Keratinocyte (primary cell): ENCODE measurements around the gene KRTAP5-7. TPM values are rescaled to one million over a fixed set of nuclear protein-coding genes. Genes with fewer than 3 reads are reported as not detected.

Source experiments
- DNase-seq: peaks from one replicate; pipeline ENCODE4 v3.0.0-alpha.2; 2011; ENCODE audit warnings: low read depth, missing footprints, low spot score
- FAIRE-seq: peaks from 2 replicates; lab custom pipeline; 2011; peaks lifted over from hg19 to GRCh38; lab: Jason Lieb, UNC
- H2AFZ ChIP-seq: 2 replicates; pipeline ENCODE4 v1.6.0; 2012; ENCODE audit warnings: low read length, control low read depth, inconsistent platforms; ENCODE audit not compliant: control insufficient read depth
- H3K27ac ChIP-seq: 2 replicates; pipeline ENCODE4 v1.5.1; 2011; ENCODE audit warnings: low read length; ENCODE audit not compliant: control insufficient read depth, insufficient read depth
- H3K27me3 ChIP-seq: 3 replicates; pipeline ENCODE4 v1.6.0; 2011; ENCODE audit warnings: low read length; ENCODE audit not compliant: control insufficient read depth, insufficient read depth; ENCODE audit errors: extremely low read depth
- H3K36me3 ChIP-seq, 2 experiments: 2 replicates in 1 of 2; 3 replicates in 1 of 2; pipeline ENCODE4 v1.5.1; 2011; ENCODE audit warnings: low read length in 2 of 2, mild to moderate bottlenecking in 1 of 2; ENCODE audit not compliant: control insufficient read depth in 2 of 2, insufficient read depth in 2 of 2; ENCODE audit errors: extremely low read depth in 1 of 2
- H3K4me1 ChIP-seq: 3 replicates; pipeline ENCODE4 v1.5.1; 2011; ENCODE audit warnings: low read length; ENCODE audit not compliant: control insufficient read depth, insufficient read depth; ENCODE audit errors: extremely low read depth
- H3K4me2 ChIP-seq: 3 replicates; pipeline ENCODE4 v1.6.0; 2011; ENCODE audit warnings: low read depth, low read length; ENCODE audit not compliant: control insufficient read depth, insufficient read depth; ENCODE audit errors: extremely low read depth
- H3K4me3 ChIP-seq, 3 experiments: fragments of 200-600 bp in 1 of 3; sonication (generic) in 1 of 3; 2 replicates in 2 of 3; 3 replicates in 1 of 3; pipeline ENCODE4 v1.5.1; 2011 to 2016; ENCODE audit warnings: low read length in 3 of 3, mild to moderate bottlenecking in 3 of 3, control low read depth in 2 of 3, inconsistent platforms in 1 of 3, low read depth in 1 of 3, mixed read lengths in 1 of 3, mixed run types in 1 of 3, moderate library complexity in 1 of 3; ENCODE audit not compliant: control insufficient read depth in 2 of 3, insufficient read depth in 2 of 3; ENCODE audit errors: extremely low read depth in 1 of 3
- H3K79me2 ChIP-seq: 2 replicates; pipeline ENCODE4 v1.6.0; 2012; ENCODE audit warnings: low read length; ENCODE audit not compliant: control insufficient read depth, insufficient read depth
- H3K9ac ChIP-seq: 3 replicates; pipeline ENCODE4 v1.6.0; 2011; ENCODE audit warnings: low read length; ENCODE audit not compliant: control insufficient read depth, insufficient read depth; ENCODE audit errors: extremely low read depth
- H3K9me1 ChIP-seq: 3 replicates; pipeline ENCODE4 v1.6.0; 2011; ENCODE audit warnings: low read length; ENCODE audit not compliant: control insufficient read depth, insufficient read depth; ENCODE audit errors: extremely low read depth
- H3K9me3 ChIP-seq: 2 replicates; pipeline ENCODE4 v1.5.1; 2012; ENCODE audit warnings: low read depth, low read length; ENCODE audit not compliant: control insufficient read depth
- H4K20me1 ChIP-seq: 3 replicates; pipeline ENCODE4 v1.6.0; 2011; ENCODE audit warnings: low read length; ENCODE audit not compliant: control insufficient read depth, insufficient read depth; ENCODE audit errors: extremely low read depth
- CTCF ChIP-seq, 3 experiments: IDR thresholded peaks in 1 of 3; conservative IDR thresholded peaks in 1 of 3; optimal IDR thresholded peaks in 1 of 3; 2 replicates in 2 of 3; 3 replicates in 1 of 3; pipeline versions ENCODE3 to v1.5.1; 2011; ENCODE audit warnings: low read length in 3 of 3, mild to moderate bottlenecking in 3 of 3, moderate library complexity in 2 of 3, control low read depth in 1 of 3, inconsistent platforms in 1 of 3; ENCODE audit not compliant: insufficient read depth in 2 of 3; ENCODE audit errors: extremely low read depth in 1 of 3
- EZH2 ChIP-seq: IDR thresholded peaks from one replicate; pipeline ENCODE4 v1.6.1; 2012; ENCODE audit warnings: inconsistent platforms, mild to moderate bottlenecking, low read length, moderate library complexity
- dilution Hi-C: fragments of 300-500 bp; cut with MboI; formaldehyde crosslinking; loops from one replicate; pipeline ENCODE4 v1.7.0; 2020; ENCODE audit warnings: low sequenced_read_pairs; ENCODE audit not compliant: extremely low pct_ligation_motif_present
- polyA plus RNA-seq, 5 experiments: library from polyadenylated mRNA; depleted of rRNA in 3 of 5; stranded (reverse) in 3 of 5; stranded (forward) in 1 of 5; unstranded in 1 of 5; fragments of >200 nt; gene quantifications; 1 replicate in 1 of 5; 2 replicates in 3 of 5; 3 replicates in 1 of 5; pipeline versions ENCODE4 v1.2.1 to v1.2.3, GENCODE V29; 2011 to 2012; ENCODE audit warnings: missing spikeins in 2 of 5, low read depth in 1 of 5, low replicate concordance in 1 of 5

The KRTAP5-7 gene
- polyA plus RNA-seq, 1 donor (not counting 4 experiments of a cell fraction or from before 2014, with no cell fraction given) = not detected

- Histone ChIP-seq H3K27ac (no peak overlapping the region), H2AFZ (no peak overlapping the region), H3K4me3 (no peak overlapping the region), H3K9ac (no peak overlapping the region), H3K4me1 (peaks cover 21% of the 10 kb centered on the region), H3K4me2 (no peak overlapping the region), H3K27me3 (no peaks in the 10 kb centered on the region), H4K20me1 (no peaks in the 10 kb centered on the region), H3K9me1 (peaks cover 2% of the 10 kb centered on the region), H3K36me3 (peaks cover 38 to 41% of the 10 kb centered on the region in 2 experiments), H3K9me3 (no peaks in the 10 kb centered on the region), H3K79me2 (no peaks in the 10 kb centered on the region)
- dilution Hi-C loops = no loop called here
- no peak for TF ChIP-seq CTCF (optimal IDR thresholded peaks at IDR 0.05 in 1 of 3, IDR thresholded peaks at IDR 0.05 in 1 of 3, conservative IDR thresholded peaks at IDR 0.05 in 1 of 3; ENCODE audit: extremely low read depth in 1 of 3, insufficient read depth in 2 of 3, low read length in 3 of 3)
- no peak for TF ChIP-seq EZH2
- FAIRE-seq (no peak), DNase-seq (no peak)
Observed at GRCh38 chr11:71485063-71485399, 42.0 kb upstream of the KRTAP5-7 start.

- Histone ChIP-seq H3K9me1 (peaks cover 2% of the 10 kb centered on the region), H3K27me3 (no peaks in the 10 kb centered on the region), H3K4me2 (no peak overlapping the region), H3K4me1 (peaks cover 21% of the 10 kb centered on the region), H3K4me3 (no peak overlapping the region), H3K79me2 (no peaks in the 10 kb centered on the region), H2AFZ (no peak overlapping the region), H3K9me3 (no peaks in the 10 kb centered on the region), H3K36me3 (peaks cover 37 to 43% of the 10 kb centered on the region in 2 experiments), H3K9ac (no peak overlapping the region), H3K27ac (no peak overlapping the region), H4K20me1 (no peaks in the 10 kb centered on the region)
- TF ChIP-seq EZH2 (no peak), CTCF (optimal IDR thresholded peaks at IDR 0.05 in 1 of 3, IDR thresholded peaks at IDR 0.05 in 1 of 3, conservative IDR thresholded peaks at IDR 0.05 in 1 of 3; ENCODE audit: extremely low read depth in 1 of 3, insufficient read depth in 2 of 3, low read length in 3 of 3) (no peak)
- DNase-seq (no peak), FAIRE-seq (no peak)
- dilution Hi-C loops = no loop called here
Observed at GRCh38 chr11:71485466-71485865, 41.6 kb upstream of the KRTAP5-7 start.
